Activated T-cell treated with anti-CD3 and anti-CD28 coated beads for 24 hours (primary cell): ENCODE results near the gene ZMAT1.
"Not testable (repeated sequence)": the region's sequence is repeated elsewhere in the genome, so short reads cannot be mapped to it uniquely, and the experiment has no call there.

Source experiments
- DNase-seq: peaks from one replicate; pipeline ENCODE4 v3.0.0-alpha.2; 2020; ENCODE audit warnings: low read depth

The ZMAT1 gene

GRCh38 chrX:101931488-101932248 lies at the start of gene ZMAT1:
Gene ZMAT1 (minus strand): TSS chrX:101932027. CDS start chrX:101932008, 19 bp downstream.
- peak; percentile 83 for DNase-seq

- DNase-seq: no peak
Measured at GRCh38 chrX:101977106-101977505, 45.3 kb upstream of the ZMAT1 start.

- no peak for DNase-seq
Measured at GRCh38 chrX:101973066-101973465, 41.2 kb upstream of the ZMAT1 start.

GRCh38 chrX:101964923-101965539 lies 33.2 kb upstream of the ZMAT1 start:
- not testable (repeated sequence) for DNase-seq

GRCh38 chrX:101958139-101958538 lies 26.3 kb upstream of the ZMAT1 start:
- no peak for DNase-seq

GRCh38 chrX:101957174-101957573 lies 25.3 kb upstream of the ZMAT1 start:
- no peak for DNase-seq

- no peak for DNase-seq
Measured at GRCh38 chrX:101956556-101956955, 24.7 kb upstream of the ZMAT1 start.

GRCh38 chrX:101950581-101950980 lies 18.8 kb upstream of the ZMAT1 start:
- DNase-seq: no peak

- no peak for DNase-seq
Measured at GRCh38 chrX:101932249-101932570, 383 bp upstream of the ZMAT1 start.

GRCh38 chrX:101931136-101931487 lies 715 bp downstream of the ZMAT1 start:
- no peak for DNase-seq

GRCh38 chrX:101925733-101926132 lies 6.1 kb downstream of the ZMAT1 start:
- DNase-seq: no peak

GRCh38 chrX:101918751-101919150 lies 13.1 kb downstream of the ZMAT1 start:
- no peak for DNase-seq

- DNase-seq: no peak
Measured at GRCh38 chrX:101906136-101906796, 25.6 kb downstream of the ZMAT1 start.

GRCh38 chrX:101904996-101905395 lies 26.8 kb downstream of the ZMAT1 start:
- DNase-seq: no peak
